Activated naive CD8-positive, alpha-beta T cell treated with anti-CD3 and anti-CD28 coated beads, Interleukin-2, amount 50 U/mL, for 16 hours (primary cell): ENCODE measurements around the gene MATN1.

Source experiments
- DNase-seq: peaks from one replicate; pipeline ENCODE4 v3.0.0-alpha.2; 2020; ENCODE audit warnings: low read depth, low spot score

The MATN1 gene

GRCh38 chr1:30718636-30719405 is 4.6 kb downstream of the MATN1 start:
- peak; percentile 70 for DNase-seq

GRCh38 chr1:30718091-30718635 is 5.2 kb downstream of the MATN1 start:
- peak; percentile 98 for DNase-seq

DNA sequence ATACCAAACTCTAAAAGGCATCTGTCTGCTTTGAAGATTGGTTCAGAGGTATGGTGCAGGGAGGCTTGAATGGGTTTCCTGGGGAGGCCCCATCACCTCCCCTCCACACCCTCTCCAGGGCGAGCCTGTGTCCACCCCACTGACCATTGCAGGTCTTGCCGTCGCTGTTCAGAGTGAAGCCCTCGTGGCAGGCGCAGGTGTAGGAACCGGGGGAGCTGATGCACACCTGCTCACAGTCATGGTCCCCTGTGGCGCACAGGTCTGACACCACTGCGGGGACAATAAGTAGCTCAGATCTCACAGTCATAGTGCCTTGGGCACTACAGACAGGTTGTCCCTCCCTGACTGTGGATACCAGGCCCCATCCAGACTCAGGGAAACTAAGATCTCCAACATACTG is 6.7 kb downstream of the MATN1 start:
- DNase-seq: no peak

- DNase-seq: no peak
Observed at GRCh38 chr1:30715886-30716285, 7.5 kb downstream of the MATN1 start.

- no peak for DNase-seq
Observed at GRCh38 chr1:30715216-30715615, 8.2 kb downstream of the MATN1 start.

- DNase-seq: no peak
Observed at GRCh38 chr1:30714536-30715090, 8.8 kb downstream of the MATN1 start.

DNA sequence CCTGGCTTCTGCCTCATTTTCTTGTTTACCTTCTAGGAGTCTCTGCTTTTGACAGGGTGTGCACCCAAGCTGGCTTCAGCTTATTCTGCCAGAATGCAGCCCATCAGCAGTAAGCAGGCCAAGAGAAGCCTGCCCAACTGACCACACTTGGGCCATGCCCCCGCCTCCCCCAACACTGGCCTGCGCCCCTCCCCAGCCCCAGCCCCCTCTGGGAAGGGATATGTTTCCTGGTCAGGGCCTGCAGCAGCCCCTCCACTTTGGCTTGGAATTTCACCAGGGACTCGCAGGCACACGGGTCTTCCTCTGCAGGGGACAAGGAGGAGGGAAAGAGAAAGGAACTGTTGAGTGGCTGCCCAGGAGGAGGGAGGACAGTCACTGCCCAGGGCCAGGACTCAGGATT is 9.4 kb downstream of the MATN1 start:
- DNase-seq: no peak

GRCh38 chr1:30713311-30713710 is 10.1 kb downstream of the MATN1 start:
- no peak for DNase-seq

DNA sequence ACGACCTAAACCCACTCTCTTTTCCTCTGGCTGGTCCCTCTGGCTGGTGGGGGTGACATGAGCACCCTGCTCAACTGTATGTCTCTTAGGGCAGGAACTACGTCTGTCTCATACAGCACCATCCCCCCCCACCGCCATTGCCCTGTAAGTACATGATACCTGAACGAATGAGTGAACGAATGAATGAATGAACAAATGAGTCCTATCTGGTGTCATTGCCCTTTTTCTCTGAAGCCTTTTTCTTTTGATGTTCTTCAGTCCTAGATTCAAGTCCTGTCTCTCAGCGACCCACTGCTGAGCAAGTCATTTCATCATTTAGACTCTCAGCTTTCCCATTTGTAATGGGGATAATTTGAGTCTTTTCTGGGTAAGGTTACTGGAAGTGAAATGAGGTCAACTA is 10.8 kb downstream of the MATN1 start:
- no peak for DNase-seq

- no peak for DNase-seq
Observed at GRCh38 chr1:30710407-30710806, 13.0 kb downstream of the MATN1 start.

DNA sequence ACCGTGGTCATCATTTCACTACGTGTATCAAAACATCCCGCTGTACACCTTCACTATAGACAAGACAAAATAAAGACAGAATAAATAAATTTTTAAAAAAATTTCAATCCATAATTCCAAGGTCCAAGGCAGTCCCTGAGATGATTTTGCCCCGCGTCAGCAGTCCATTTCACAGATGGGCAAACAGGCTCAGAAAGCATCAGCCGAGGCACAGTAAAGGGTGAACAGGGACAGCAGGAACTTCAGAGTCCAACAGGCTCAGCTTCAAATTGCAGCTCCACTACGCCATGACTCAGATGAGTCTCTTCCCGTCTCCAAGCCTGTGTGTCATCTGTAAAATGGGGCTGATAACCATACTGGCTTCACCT is 15.0 kb downstream of the MATN1 start:
- no peak for DNase-seq

DNA sequence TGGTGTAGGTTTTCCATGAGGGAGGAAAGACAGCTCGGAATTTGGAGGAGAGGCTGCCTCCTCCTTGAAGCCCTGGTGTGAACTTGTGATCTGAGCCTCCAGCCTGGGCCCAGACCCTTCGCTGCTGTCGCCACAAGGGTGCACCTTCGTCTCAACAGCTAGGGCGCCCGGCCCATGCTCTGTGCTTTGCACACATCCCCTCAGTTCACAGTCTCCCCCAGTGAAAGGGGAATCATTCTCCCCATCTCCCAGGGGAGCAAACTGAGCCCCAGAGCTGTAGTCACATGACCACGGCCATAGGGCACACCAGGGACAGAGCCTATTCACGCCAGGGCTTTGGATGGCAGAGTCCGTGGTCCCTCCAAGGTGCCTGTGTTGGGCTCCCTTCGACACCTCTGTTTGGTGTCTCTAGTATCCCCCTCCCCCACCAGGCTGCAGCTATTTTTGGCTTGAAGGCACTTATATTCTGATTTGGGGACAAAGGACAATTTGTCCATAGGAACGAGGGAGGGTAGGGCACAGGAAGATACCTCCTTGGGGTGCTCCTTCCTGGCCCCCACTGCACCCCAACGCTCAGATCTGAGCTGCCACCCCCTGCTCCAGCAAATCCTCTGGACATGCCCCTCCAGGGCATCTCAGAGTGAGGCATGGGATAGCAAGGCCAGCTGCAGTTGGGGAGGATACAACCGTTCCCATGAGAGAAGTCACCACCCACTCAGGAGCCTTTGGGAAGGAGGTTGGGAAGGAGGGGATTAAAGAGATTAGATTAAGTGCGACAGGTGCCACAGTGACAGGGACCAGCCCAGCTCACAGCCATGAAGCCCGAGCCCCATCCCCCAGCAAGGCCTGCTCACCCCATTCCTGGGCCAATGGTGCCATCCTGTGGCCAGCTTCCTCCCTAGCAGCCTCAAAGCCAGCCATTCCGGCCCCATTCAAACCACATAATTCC is 15.7 kb downstream of the MATN1 start:
- peak; percentile 21 for DNase-seq

GRCh38 chr1:30706528-30706927 is 16.9 kb downstream of the MATN1 start:
- DNase-seq: no peak

DNA sequence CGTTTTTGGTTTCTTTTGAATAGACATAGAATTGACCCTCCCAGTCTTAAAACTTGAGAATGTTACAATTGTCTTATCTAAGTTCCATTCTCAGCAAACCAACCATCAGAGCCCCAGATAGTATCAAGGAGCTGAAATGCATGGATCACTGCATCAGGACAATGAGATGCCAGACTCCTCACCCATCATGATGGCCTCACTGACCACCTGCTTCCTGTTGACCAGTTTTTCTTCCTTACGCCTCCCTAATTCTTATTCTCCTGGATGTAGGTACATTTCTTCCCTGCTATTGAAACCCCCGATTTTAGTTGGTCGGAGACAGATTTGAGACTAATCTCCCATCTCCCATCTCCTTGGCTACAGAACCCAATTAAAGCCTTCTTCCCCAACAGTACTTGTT is 17.7 kb downstream of the MATN1 start:
- DNase-seq: no peak

DNA sequence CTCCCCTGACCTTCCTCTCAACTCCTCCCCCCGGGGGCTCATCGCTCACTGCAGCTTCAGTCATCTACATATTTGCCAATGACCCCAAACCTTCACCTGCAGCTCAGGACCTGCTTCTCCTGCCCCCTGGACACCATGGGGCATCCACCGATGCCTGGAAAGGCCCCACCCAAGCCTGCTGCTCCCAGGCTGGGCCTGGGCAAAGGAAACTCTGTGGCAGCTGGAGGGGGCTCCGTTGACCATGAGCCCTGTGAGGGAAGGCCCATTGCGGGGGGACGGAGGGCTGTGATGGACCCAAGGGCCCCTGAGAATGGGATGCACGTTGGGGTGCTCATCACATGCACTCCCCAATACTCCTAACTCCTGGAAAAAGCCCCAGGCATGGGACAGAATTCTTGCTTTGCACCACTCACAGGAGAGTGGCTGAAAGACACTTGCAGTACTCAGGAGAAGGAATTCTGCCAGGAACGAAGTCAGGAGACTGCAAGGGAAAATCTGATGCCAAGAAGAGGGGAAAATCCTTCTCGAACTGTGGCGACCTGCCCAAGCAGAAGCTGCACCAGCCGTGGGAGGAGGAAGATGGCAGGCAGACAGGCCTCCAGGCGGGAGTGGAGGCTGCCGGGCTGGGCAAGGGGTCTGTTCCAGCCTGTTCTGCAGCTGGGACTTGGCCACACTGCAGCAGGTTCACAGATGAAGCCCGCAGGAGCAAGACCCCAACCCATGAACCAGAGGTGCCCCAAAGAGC is 18.4 kb downstream of the MATN1 start:
- no peak for DNase-seq

DNA sequence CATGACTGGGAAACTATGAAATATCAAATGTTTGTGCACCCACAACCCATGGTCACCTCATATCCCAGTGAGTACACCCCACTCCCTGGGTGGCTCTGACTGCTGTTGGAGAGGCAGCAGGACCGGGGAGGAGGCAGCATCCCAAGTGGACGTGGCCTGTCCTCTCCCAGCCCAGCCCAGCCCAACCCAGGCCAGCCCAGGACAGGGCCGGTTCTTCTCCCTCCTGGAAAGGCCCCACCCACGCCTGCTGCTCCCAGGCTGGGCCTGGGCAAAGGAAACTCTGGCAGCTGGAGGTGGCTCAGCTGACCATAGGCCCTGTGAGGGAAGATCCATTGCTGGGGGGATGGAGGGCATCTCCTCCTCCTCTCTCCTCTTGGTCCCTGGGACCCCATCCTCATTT is 19.1 kb downstream of the MATN1 start:
- no peak for DNase-seq

- DNase-seq: no peak
Observed at GRCh38 chr1:30702823-30703222, 20.6 kb downstream of the MATN1 start.

GRCh38 chr1:30701258-30701633 is 22.1 kb downstream of the MATN1 start:
- DNase-seq: no peak

DNA sequence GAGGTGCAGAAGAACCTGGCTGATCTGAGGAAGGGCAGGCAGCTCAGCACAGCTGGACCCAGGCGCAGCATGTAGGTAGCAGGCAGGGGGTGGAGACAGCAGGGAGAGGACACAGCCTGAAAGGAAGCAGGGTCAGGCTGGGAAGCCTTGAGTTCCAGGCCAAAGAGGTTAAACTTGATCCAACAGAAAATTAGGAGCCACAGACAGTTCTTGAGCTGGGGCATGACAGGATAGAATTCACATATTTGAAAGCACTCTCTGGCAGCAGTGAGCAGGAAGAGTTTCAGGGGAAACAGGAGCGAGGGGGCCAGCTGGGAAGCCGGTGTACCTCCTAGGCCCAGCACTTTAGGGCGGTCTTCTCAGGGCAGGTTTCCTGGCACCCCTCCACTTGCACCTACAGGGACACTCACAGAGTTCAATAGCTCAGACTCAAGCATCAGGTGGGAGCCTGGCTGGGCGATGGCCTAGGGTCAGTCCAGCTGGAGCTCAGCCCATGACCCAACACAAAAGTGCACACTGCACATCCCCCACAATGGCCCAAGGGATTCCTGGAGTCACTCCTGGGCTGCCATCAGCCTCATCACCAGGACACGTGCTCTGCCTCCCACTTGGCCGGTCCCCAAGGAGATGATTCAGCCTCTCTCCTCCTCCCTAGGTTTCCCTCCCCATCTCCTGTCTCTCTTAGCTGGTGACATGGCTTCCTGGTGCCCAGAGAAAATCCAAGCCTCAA is 22.7 kb downstream of the MATN1 start:
- no peak for DNase-seq

DNA sequence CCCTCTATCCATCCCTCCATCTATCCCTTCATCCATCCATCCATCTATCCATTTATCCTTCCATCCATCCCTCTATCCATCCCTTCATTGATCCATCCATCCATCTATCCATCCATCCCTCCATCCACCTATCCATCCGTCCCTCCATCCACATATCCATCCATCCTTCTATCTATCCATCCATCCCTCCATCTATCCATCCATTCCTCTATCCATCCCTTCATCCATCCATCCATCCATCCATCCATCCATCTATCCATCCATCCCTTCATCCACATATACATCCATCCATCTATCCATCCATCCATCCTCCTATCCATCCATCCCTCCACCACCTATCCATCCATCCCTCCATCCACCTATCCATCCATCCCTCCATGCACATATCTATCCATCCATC is 23.6 kb downstream of the MATN1 start:
- no peak for DNase-seq

DNA sequence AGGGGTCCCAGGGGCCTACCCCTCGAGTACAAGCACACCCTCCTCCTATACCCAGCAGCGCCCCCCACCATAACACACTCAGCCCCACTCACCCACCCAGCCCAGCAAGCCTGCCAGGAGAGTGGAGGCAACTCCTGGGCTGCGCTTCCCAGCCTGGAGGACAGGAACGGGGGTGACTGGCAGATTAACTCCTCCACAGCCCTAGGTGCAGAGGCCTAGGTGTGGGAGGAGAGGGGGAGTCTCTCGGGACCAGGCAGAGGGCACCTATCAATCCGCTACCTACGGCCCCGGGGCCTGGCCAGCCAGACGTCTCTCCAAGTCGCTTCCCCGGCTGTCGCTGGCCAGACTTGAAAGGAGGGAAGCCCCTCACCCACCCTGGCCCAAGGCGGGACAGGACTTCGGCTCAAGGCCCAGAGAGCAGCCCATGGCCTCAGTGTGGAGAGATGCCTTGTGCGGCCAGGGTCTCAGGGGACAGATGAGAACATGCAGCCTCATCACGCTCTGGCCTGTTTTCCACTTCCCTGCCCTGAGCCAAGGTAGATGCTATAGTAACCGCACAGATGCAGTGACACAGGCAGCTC is 24.9 kb downstream of the MATN1 start:
- DNase-seq: no peak
